ENCODE results near the gene LRRC59. TPM values are rescaled to one million over a fixed set of nuclear protein-coding genes. Genes with fewer than 3 reads are reported as not detected.
A peak's percentile ranks its signal among the peaks of the same experiment; 100 is the strongest.

The LRRC59 gene
- total and polyA plus RNA-seq, 2 of the 13 experiments (the other 11 are each of a cell fraction or from before 2014, with no cell fraction given), result 87.3 to 222 TPM

- TF ChIP-seq ZBTB39 (CRISPR knock-in tag; IDR thresholded peaks at IDR 0.05) (no peak), GATAD2A (CRISPR knock-in tag; IDR thresholded peaks at IDR 0.05) (peak; percentile 52; the same call in 1 of the 2 replicates), RXRB (CRISPR knock-in tag; IDR thresholded peaks at IDR 0.05; ENCODE audit: borderline replicate concordance) (peak; percentile 59; the same call in 1 of the 2 replicates), TBX2 (CRISPR knock-in tag; IDR thresholded peaks at IDR 0.05; ENCODE audit: borderline replicate concordance) (0 out of 2 replicates have a peak, but pooled peaks have one; percentile 17), RXRA (CRISPR knock-in tag; IDR thresholded peaks at IDR 0.05) (0 out of 2 replicates have a peak, but pooled peaks have one; percentile 37), KDM3A (CRISPR knock-in tag; IDR thresholded peaks at IDR 0.05; ENCODE audit: low read depth) (no peak), SIX1 (CRISPR knock-in tag; IDR thresholded peaks at IDR 0.05; ENCODE audit: borderline replicate concordance) (no peak), THRA (CRISPR knock-in tag; IDR thresholded peaks at IDR 0.05; ENCODE audit: borderline replicate concordance) (0 out of 2 replicates have a peak, but pooled peaks have one; percentile 13), HNF4G (IDR thresholded peaks at IDR 0.05; ENCODE audit: borderline replicate concordance, low read depth, low read length) (no peak), HNF4G (CRISPR knock-in tag; IDR thresholded peaks at IDR 0.05; ENCODE audit: borderline replicate concordance, low read depth) (no peak), ZNF337 (CRISPR knock-in tag; IDR thresholded peaks at IDR 0.05; ENCODE audit: borderline replicate concordance, low read depth) (0 out of 2 replicates have a peak, but pooled peaks have one; percentile 26), MAF1 (CRISPR knock-in tag; IDR thresholded peaks at IDR 0.05; ENCODE audit: borderline replicate concordance) (no peak), PHF20 (CRISPR knock-in tag; IDR thresholded peaks at IDR 0.05) (no peak), PBX3 (CRISPR knock-in tag; IDR thresholded peaks at IDR 0.05; ENCODE audit: borderline replicate concordance) (no peak), ZNF552 (CRISPR knock-in tag; IDR thresholded peaks at IDR 0.05; ENCODE audit: borderline replicate concordance) (no peak), HMG20B (CRISPR knock-in tag; conservative IDR thresholded peaks at IDR 0.05) (no peak), ZMAT3 (CRISPR knock-in tag; conservative IDR thresholded peaks at IDR 0.05) (no peak), MEIS1 (CRISPR knock-in tag; IDR thresholded peaks at IDR 0.05; ENCODE audit: borderline replicate concordance) (peak; percentile 74; the same call in 1 of the 2 replicates), MLX (CRISPR knock-in tag; IDR thresholded peaks at IDR 0.05) (no peak), GTF2F1 (IDR thresholded peaks at IDR 0.05; ENCODE audit: low read length) (no peak), ZNF574 (CRISPR knock-in tag; IDR thresholded peaks at IDR 0.05) (peak; percentile 80)
These were observed 35.5 kb downstream of the LRRC59 start (continued) for GRCh38 chr17:50361561-50362480.

Measured in HepG2 (cell line).